ENCODE results near the gene ARHGAP15.

The ARHGAP15 gene

DNA sequence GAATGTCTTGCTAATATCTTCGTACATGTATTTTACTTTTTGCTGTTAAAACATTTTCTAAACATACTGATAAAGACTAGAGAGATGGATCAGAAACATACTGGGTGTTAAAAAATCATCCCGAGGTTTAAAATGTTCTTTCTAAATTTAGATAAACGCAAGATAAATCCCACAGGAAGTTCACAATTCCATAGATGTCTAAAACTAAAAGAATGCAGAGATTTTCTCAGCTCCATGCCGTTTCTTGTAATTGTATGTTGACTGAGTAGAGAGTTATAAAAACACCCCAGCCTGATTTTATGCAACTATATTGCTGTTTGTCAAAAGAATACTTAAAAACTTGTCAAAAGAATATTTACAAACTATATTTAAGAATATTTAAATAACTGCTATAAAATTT lies 455.7 kb downstream of the ARHGAP15 start:
- DNase-seq (ENCODE audit: low read depth) = no peak

GRCh38 chr2:143586119-143586518 lies 456.9 kb downstream of the ARHGAP15 start:
- DNase-seq (ENCODE audit: low read depth) = no peak

DNA sequence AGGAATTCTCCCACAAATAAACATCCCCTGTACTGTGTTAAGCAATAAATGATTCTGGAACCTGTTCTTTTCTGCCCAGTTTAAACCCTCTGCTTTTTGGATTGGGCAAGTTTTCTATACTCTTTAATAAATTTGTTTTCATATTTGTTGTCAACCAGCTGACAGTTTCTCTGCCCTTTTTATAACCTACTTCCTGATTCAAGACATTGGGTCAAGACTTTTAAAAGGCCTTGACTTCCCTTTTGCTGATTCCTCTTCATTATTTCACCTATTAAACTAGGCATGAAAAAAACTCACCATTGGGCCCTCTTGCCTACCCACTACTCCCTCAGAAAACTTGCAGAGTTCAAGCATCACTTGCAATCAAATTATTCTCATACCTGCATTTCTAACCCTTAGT lies 459.5 kb downstream of the ARHGAP15 start:
- DNase-seq (ENCODE audit: low read depth) = no peak

DNA sequence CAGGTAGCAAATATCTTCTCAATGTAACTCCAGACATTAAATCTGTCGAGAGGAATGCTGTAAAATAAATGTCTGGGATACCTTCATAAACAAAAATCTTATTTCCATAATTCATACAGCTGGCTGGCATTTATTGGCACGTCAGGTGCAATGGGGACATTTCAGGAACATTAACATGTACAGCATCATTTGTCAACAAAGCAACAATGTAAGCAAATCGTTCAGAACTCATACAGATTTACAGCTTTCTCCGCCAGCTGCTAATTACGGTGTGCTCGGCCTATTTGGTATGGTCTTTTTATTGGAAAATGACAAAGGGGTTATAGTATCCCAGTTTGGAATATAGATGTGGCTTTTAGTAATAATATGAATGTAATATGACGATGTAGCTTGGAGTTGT lies 464.9 kb downstream of the ARHGAP15 start:
- no peak for DNase-seq (ENCODE audit: low read depth)

DNA sequence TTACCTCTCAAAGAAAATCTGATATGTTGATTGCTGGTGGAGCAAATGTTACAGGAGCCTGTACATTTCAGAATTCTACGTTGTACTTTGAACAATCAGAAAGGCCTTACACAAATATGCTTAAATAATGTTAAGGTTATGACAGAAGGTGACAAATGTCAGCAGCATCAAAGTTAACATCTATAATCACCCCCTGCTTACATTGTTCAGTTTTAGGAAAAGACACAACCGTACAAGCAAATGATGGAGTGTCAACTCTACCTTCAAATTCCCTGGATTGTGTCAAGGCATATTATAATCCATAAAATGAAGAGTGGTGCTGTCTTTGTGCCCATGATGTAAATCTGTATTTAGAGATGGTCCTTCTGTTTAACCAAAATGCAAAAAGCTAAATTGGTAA lies 465.5 kb downstream of the ARHGAP15 start:
- no peak for DNase-seq (ENCODE audit: low read depth)

DNA sequence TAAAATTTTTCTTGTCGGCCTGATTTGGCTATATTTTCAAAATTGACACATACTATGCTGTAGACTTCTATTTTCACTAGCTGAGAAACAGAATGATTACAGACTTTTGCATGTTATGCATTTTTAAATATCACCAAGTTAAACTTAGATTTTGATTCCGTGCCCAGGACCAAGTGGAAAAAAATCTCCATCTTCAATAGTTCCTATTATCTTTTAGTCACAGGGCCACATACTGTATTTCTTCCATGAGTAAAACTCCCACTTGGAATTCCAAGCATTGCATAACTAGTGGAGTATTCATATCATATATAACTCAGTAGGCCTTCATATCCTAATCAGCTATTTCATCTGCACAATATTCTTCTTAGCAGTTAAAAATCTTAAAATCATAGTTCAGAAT lies 470.9 kb downstream of the ARHGAP15 start:
- no peak for DNase-seq (ENCODE audit: low read depth)

DNA sequence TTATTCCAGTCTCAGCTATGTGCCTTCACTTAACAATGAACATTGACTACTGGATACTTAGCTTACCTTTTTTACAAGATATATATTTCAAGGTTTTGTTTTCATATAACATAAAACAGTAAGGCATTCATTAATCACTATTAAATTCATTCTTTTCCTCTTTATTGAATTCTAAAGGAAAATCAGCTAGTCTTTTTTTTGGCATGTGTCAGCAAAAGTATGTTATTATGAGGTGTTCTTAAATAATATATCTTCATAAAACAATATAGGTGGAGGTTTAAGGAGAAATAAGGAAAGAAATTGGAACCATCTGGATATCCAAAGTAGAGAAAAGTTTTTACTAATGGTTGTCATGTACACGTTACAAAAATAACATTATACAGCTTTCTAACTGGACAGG lies 472.6 kb downstream of the ARHGAP15 start:
- DNase-seq (ENCODE audit: low read depth) = no peak

DNA sequence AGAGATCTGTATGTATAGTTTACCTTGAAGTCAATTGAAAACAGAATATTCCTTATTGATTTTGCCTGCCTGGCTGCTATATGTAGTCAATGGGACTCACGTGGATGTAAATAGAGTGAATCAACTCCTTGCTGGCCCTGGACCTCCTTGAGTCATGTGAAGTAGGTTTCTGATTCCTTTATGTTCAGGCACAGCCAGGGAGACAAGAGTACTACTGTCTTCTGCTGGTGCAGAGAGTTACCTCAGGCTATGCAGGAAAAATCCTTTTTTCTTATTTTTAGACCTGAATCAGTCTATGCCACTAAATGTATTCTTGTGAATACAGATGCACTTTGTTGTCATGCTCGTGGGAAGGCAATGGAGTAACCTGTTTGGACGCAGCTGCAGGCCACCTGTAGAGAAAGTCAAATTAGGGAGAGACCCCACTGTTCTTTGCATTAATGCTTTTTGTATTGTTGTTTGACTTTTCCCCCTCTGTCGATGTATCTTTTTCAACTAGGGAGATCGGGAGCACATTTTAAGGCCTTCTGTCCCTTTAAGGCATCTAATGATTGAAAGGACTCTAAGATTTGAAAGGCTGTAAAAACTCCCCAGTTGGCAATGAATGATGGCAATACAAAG lies 473.9 kb downstream of the ARHGAP15 start:
- no peak for DNase-seq (ENCODE audit: low read depth)

GRCh38 chr2:143603846-143604565 lies 474.8 kb downstream of the ARHGAP15 start:
- no peak for DNase-seq (ENCODE audit: low read depth)

DNA sequence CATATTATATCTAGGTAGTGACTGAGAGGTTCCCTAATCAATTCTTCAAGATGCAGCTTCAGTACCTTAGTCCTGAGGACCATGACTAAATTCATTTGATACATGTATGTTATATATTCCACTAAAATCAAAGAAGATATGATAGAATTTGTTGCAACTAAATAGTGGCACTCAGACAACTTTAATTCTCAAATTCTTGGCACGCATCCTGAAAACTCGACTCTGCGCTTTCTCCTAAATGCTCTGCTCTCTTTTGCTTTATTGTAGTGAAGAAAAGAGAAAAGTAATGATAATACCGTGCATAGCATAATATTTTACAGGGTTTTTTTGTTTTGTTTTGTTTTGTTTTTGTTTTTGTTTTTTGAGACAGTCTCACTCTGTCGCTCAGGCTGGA lies 475.3 kb downstream of the ARHGAP15 start:
- DNase-seq (ENCODE audit: low read depth) = no peak

GRCh38 chr2:143607231-143608062 lies 478.2 kb downstream of the ARHGAP15 start:
- no peak for DNase-seq (ENCODE audit: low read depth)

GRCh38 chr2:143608063-143608423 lies 478.8 kb downstream of the ARHGAP15 start:
- no peak for DNase-seq (ENCODE audit: low read depth)

- no peak for DNase-seq (ENCODE audit: low read depth)
Observed at GRCh38 chr2:143608758-143609157, 479.5 kb downstream of the ARHGAP15 start.

- no peak for DNase-seq (ENCODE audit: low read depth)
Observed at GRCh38 chr2:143611336-143611735, 482.1 kb downstream of the ARHGAP15 start.

- DNase-seq (ENCODE audit: low read depth) = no peak
Observed at GRCh38 chr2:143615562-143615961, 486.3 kb downstream of the ARHGAP15 start.

DNA sequence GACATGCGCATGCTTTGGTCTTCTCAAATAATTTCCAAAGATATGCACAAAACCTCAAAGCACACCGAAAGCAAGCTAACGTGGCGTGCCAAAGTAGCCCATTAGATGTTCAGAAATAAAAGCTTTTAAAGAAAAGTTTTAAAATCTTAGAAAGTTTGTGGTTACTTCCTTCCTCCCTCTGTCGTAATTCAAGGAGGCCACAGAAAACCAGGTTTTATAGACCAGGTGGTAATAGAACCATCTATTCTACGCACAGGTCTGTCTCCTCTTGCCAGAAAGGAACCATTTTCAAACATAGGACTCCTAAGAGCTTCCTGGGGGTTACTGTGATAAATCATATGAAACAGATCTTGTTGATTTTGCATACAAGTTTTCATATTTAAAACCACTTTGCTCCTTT lies 487.2 kb downstream of the ARHGAP15 start:
- no peak for DNase-seq (ENCODE audit: low read depth)

DNA sequence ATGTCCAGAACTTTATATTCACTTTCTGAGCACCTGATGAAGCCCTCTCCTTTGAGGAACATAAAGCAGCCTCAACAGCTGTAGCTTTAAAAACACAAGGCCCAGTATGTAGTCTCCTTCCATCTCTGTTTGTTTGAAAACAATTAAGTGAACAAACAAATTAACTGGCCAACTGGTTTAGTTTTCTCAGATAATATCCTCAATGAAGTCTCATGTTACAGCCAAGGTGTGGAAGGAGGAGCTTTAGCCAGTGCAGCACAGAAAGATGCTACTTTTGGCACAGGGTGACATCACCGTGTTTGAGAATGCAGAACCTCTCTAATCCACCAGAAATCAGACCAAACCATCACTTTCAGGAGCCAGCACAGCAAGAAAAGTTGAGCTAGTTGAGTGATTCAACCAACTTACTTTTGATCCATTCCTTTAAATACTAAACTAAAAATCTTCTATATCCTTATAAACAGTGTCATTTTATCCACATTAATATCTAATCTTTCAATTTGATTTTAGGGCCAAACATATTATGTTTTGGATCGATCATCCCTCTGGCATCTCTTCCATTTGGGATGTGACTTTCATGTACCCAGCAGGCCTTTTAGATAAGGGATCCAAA lies 488.7 kb downstream of the ARHGAP15 start:
- no peak for DNase-seq (ENCODE audit: low read depth)

- no peak for DNase-seq (ENCODE audit: low read depth)
Observed at GRCh38 chr2:143622106-143622505, 492.9 kb downstream of the ARHGAP15 start.

DNA sequence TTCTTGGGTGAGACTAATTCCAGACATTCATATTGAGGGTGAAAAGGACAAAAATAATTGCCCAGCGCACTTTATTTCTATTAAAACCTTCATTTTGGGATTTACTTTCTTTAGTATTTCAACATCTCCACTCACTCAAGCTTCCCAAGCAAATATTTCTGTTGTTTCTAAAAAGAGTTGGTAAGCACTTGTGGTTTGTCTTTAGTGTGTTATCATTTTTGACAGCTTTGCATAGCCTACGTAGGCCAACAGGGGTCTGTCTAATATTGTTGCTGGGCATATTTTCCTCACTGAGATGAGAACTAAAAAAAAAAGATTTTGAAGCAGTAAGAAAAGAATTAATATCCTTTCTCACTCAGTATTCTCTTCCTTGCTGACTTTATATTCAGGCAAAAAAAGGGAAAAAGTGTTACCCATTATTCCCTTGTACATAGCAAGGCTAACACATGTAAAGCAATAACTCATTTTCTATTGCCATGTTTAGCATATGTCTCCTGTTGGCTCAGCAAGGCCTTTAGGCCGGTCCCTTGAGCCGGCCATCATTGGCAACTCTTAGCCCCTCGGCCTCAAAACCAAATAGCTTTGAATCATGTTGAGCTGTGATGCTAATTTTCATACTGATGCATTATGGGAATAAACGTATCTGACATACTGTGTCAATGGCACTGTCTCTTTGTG lies 494.2 kb downstream of the ARHGAP15 start:
- DNase-seq (ENCODE audit: low read depth) = no peak

- no peak for DNase-seq (ENCODE audit: low read depth)
Observed at GRCh38 chr2:143623909-143624260, 494.7 kb downstream of the ARHGAP15 start.

GRCh38 chr2:143629340-143629739 lies 500.1 kb downstream of the ARHGAP15 start:
- DNase-seq (ENCODE audit: low read depth) = no peak

- no peak for DNase-seq (ENCODE audit: low read depth)
Observed at GRCh38 chr2:143632751-143633374, 503.6 kb downstream of the ARHGAP15 start.
